ENCODE data around the gene OSGEP.

- TF ChIP-seq TAF1 (IDR thresholded peaks at IDR 0.05; ENCODE audit: borderline replicate concordance, low read depth, low read length) (no peak), POLR2A (IDR thresholded peaks at IDR 0.05; ENCODE audit: low read depth, low read length) (no peak)
These were observed 33.3 kb downstream of the OSGEP start for GRCh38 chr14:20421267-20421666.

Data from GM12892 (cell line).